Lower leg skin (tissue), 4 donors: ENCODE data around the gene PTPRN2. TPM values are rescaled to one million over a fixed set of nuclear protein-coding genes. Genes with fewer than 3 reads are reported as not detected.

ENCODE experiments used
- DNase-seq, 2 donors: peaks; one replicate each; pipeline ENCODE4 v3.0.0-alpha.2; 2019; ENCODE audit warnings: low spot score in 2 of 2
- H3K4me3 ChIP-seq: fragments of 200-600 bp; sonication (generic); 2 replicates; pipeline ENCODE4 v1.5.1; 2017; ENCODE audit warnings: mild to moderate bottlenecking, low read depth; ENCODE audit not compliant: poor library complexity, severe bottlenecking
- CTCF ChIP-seq, 3 donors: fragments of 450-650 bp; IDR thresholded peaks; one replicate each; pipeline ENCODE4 v1.5.1; 2016; ENCODE audit warnings: antibody characterized with exemption in 3 of 3, mild to moderate bottlenecking in 3 of 3, moderate library complexity in 2 of 3
- POLR2A ChIP-seq, 2 donors: fragments of 450-650 bp; IDR thresholded peaks; one replicate each; pipeline ENCODE4 v1.6.1; 2016 to 2017; ENCODE audit warnings: antibody characterized with exemption in 2 of 2, mild to moderate bottlenecking in 1 of 2, moderate library complexity in 1 of 2
- WGBS, 2 donors: methylation state at CpG; one replicate each; pipeline ENCODE4 v1.1.5; 2018; 5-methylcytosine and 5-hydroxymethylcytosine counted together
- intact Hi-C: fragments of 100-400 bp; cut with DNase I; formaldehyde crosslinking; loops from one replicate; pipeline ENCODE4 v1.15.0; 2023; ENCODE audit warnings: low total_unique reads
- total RNA-seq, 4 donors: library from RNA; depleted of rRNA; stranded (reverse); fragments of >200 nt; gene quantifications; one replicate each; pipeline ENCODE4 v1.1.0, GENCODE V29; 2016

The PTPRN2 gene
- total RNA-seq, 4 donors from 2014 or later: 0.11 to 1.6 (median 0.92) TPM

DNA sequence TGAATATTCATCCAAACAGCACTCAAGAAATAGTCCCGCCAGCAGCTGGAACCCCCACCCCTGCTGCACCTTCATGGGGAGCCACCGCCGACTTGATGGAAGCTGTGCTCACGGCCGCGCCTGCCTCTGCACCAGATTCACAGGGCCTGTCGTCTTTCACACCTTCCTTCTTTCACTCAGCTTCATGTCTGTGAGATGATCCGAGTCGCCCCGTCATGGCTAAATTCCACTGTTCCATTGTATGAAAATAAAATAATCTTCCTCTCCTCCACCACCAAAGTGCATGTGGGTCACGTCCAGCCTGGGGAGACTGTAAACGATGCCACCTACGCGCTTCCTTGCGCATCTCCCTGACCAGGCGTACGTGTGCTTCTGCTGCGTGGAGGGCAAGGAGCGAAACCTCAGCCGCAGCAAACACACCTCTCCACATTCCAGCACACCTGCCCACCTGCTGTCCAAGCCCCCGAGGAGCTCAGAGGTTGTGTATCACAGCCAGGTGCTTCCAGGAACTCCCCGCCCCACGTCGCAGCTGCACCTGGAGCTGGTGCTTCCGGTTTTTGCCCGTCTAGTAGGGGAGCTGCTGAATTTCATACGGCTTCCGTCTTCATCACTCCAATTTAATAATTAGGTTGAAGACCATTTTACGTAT lies 137.0 kb downstream of the PTPRN2 start:
- 63% methylated on average over 29 of the region's 29 CpGs for WGBS, 2 donors
- intact Hi-C loops: no loop called here
- no peak overlapping the region for H3K4me3 ChIP-seq
- no peak for TF ChIP-seq POLR2A (IDR thresholded peaks at IDR 0.05)
- TF ChIP-seq CTCF (IDR thresholded peaks at IDR 0.05): no peak
- DNase-seq: peak in 1 of 2 donors; percentile 61

GRCh38 chr7:158449942-158450341 lies 137.7 kb downstream of the PTPRN2 start:
- 81 to 84% methylated on average over 12 of the region's 12 CpGs for WGBS, 2 donors
- intact Hi-C loops: no loop called here
- peak in 1 of 2 donors; percentile 54 for DNase-seq
- H3K4me3 ChIP-seq: no peak overlapping the region
- TF ChIP-seq POLR2A (IDR thresholded peaks at IDR 0.05) (no peak), CTCF (IDR thresholded peaks at IDR 0.05) (no peak)

DNA sequence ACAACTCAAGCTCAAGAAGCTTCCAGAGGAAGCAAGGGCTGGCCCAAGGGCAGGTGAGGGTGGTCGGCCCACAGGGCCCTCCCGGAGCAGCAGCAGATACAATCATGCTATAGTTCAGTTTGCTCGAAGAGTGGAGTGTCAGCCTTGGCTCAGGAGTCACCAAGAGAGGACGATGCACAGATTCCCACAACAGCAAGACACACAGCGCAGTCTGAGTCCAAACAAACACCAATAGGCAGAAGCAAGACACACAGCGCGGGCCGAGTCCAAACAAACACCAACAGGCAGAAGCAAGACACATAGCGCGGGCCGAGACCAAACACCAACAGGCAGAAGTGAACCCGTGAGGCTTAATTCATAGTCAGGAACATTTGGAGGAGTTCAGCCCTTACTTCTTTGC lies 138.4 kb downstream of the PTPRN2 start:
- peak in 1 of 2 donors; percentile 77 for DNase-seq
- TF ChIP-seq POLR2A (IDR thresholded peaks at IDR 0.05) (no peak), CTCF (IDR thresholded peaks at IDR 0.05) (no peak)
- WGBS, 2 donors: 85 to 95% methylated on average over 12 of the region's 12 CpGs
- H3K4me3 ChIP-seq: no peak overlapping the region
- intact Hi-C loops: no loop called here

- no peak for TF ChIP-seq POLR2A (IDR thresholded peaks at IDR 0.05)
- no peak for TF ChIP-seq CTCF (IDR thresholded peaks at IDR 0.05)
- intact Hi-C loops: no loop called here
- WGBS, 2 donors: 87 to 89% methylated on average over 16 of the region's 16 CpGs
- DNase-seq: peak in 1 of 2 donors; percentile 57
- H3K4me3 ChIP-seq: no peak overlapping the region
Observed at GRCh38 chr7:158448430-158449100, 139.1 kb downstream of the PTPRN2 start.

DNA sequence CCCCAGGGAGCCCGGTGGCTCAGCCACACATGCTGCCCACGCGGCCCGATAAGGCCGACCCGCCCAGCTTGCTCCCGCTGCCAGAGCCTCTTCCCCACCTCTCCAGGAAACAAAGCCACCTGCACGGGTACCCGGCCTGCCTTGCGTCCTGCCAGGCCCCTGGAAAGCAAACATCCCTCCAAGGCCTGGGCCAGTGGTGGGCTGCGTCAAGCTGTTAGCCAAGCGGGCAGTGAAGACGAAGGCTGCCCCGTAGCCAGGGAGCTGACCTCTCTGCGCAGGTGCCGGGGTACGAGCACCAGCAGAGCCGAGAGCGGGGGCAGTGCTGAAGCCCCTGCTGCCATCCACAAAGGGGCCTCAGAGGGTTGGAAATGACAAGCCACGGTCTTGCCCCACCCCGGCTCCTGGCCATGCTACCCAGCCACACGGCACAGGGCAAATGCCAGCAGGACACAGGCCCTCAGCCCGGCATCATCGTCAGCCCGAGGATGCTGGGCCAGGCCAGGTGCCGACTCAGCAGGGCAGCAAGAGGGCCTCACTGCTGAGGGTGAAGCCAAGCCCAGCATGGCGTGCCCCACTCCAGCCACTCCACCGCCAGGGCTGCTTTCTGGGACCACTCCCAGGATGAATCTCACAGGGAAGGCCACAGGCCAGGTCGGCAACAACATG lies 140.0 kb downstream of the PTPRN2 start:
- 66 to 71% methylated on average over 18 to 28 of the region's 29 CpGs for WGBS, 2 donors
- peak in 1 of 2 donors; percentile 76 for DNase-seq
- TF ChIP-seq POLR2A (IDR thresholded peaks at IDR 0.05): no peak
- TF ChIP-seq CTCF (IDR thresholded peaks at IDR 0.05): no peak
- no peak overlapping the region for H3K4me3 ChIP-seq
- intact Hi-C loops: no loop called here
